ENCODE measurements around the gene ZNF385C.
"Not testable (repeated sequence)": the region's sequence is repeated elsewhere in the genome, so short reads cannot be mapped to it uniquely, and the experiment has no call there.

The ZNF385C gene

GRCh38 chr17:42097691-42098631 is at the start of gene ZNF385C:
ZNF385C (minus strand) TSS chr17:42098473; CDS start chr17:42063056, 35,417 bp downstream.
- DNase-seq (ENCODE audit: low read depth) = peak; percentile 42

- DNase-seq (ENCODE audit: low read depth) = no peak
Observed at GRCh38 chr17:42146911-42147607, 48.8 kb upstream of the ZNF385C start.

GRCh38 chr17:42143138-42143537 is 44.9 kb upstream of the ZNF385C start:
- not testable (repeated sequence) for DNase-seq (ENCODE audit: low read depth)

- no peak for DNase-seq (ENCODE audit: low read depth)
Observed at GRCh38 chr17:42142371-42142896, 44.2 kb upstream of the ZNF385C start.

- no peak for DNase-seq (ENCODE audit: low read depth)
Observed at GRCh38 chr17:42141382-42141781, 43.1 kb upstream of the ZNF385C start.

- DNase-seq (ENCODE audit: low read depth) = not testable (repeated sequence)
Observed at GRCh38 chr17:42140690-42141089, 42.4 kb upstream of the ZNF385C start.

GRCh38 chr17:42138749-42139492 is 40.6 kb upstream of the ZNF385C start:
- DNase-seq (ENCODE audit: low read depth) = no peak

- no peak for DNase-seq (ENCODE audit: low read depth)
Observed at GRCh38 chr17:42136654-42137051, 38.4 kb upstream of the ZNF385C start.

GRCh38 chr17:42135664-42136653 is 37.7 kb upstream of the ZNF385C start:
- no peak for DNase-seq (ENCODE audit: low read depth)

- DNase-seq (ENCODE audit: low read depth) = no peak
Observed at GRCh38 chr17:42135151-42135550, 36.9 kb upstream of the ZNF385C start.

- no peak for DNase-seq (ENCODE audit: low read depth)
Observed at GRCh38 chr17:42133461-42134041, 35.3 kb upstream of the ZNF385C start.

- no peak for DNase-seq (ENCODE audit: low read depth)
Observed at GRCh38 chr17:42132941-42133340, 34.7 kb upstream of the ZNF385C start.

GRCh38 chr17:42131981-42132432 is 33.7 kb upstream of the ZNF385C start:
- DNase-seq (ENCODE audit: low read depth) = no peak

- no peak for DNase-seq (ENCODE audit: low read depth)
Observed at GRCh38 chr17:42131232-42131631, 33.0 kb upstream of the ZNF385C start.

- no peak for DNase-seq (ENCODE audit: low read depth)
Observed at GRCh38 chr17:42130310-42130936, 32.1 kb upstream of the ZNF385C start.

GRCh38 chr17:42129109-42129837 is 31.0 kb upstream of the ZNF385C start:
- no peak for DNase-seq (ENCODE audit: low read depth)

- DNase-seq (ENCODE audit: low read depth) = no peak
Observed at GRCh38 chr17:42127414-42127813, 29.1 kb upstream of the ZNF385C start.

- DNase-seq (ENCODE audit: low read depth) = no peak
Observed at GRCh38 chr17:42126836-42127235, 28.6 kb upstream of the ZNF385C start.

GRCh38 chr17:42125565-42125964 is 27.3 kb upstream of the ZNF385C start:
- no peak for DNase-seq (ENCODE audit: low read depth)
